ENCODE results near the gene MAP3K14.

MAP3K14 gene

DNA sequence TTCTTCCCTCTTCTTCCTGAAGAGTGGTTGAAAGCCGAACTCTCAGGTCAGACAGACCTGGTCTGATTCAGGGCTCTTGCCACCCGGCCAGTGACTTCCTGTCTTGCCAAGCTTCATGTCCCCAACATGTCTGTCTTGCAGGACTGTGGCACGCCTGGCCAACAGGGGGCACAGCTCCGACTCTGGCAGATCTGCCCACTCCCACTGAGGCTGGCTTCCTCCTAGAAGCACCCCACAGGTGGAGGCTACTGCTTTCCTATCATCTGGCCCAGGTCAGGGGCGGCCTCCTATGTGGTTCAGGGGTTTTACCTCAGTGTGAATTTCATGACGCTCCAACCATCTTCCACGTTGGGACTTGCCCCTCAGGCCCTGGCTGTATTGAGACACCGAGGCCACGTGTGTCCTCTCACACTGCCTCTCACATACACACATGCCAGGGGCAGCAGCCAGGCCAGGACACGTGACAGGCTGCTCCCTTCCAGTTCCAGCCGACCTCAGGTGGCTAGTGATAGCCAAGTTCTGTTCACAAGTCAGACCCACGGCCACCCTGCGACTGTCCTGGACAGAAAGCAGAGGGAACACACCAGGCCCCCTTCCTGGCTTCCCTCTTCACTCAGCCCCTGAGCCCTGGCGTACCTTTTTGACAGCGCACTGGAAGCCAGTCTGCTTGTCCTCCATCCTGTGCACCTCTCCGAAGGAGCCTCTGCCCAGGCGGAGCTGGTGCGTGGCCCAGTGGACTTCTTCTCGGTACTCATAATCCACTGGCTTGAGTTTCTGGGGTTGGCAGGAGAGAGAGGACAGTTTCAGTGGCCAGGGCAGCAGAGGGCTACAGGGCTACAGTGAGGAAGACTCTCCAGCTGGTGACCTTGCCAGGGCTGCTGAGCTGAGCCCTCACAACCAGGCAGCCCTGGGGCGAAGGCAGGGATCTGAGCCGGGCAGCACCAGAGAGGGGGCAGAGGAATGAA is 32.4 kb downstream of the MAP3K14 start:
- no peak for DNase-seq (ENCODE audit: extremely low read depth in 1 of 2, low read depth in 1 of 2)

DNA sequence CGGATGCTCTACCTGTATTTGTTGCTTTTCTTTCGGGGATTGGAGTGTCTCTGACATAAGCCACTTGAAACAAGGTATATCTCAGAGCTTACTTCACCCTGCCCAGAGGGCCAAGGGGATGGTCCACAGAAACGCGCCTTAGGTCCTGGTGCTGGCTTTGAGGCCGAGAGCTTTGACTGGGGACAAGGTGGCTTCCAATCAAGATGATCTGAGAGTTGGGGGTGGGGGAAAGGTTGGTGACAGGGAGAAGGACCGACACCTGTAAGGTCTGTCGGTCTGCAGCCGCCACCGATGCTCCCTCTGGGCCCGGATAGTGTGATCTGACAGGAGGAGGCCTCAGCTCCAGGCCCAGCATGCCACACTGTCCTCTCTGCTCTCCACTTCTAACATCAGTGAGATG is 33.1 kb downstream of the MAP3K14 start:
- DNase-seq (ENCODE audit: extremely low read depth in 1 of 2, low read depth in 1 of 2), result no peak

DNA sequence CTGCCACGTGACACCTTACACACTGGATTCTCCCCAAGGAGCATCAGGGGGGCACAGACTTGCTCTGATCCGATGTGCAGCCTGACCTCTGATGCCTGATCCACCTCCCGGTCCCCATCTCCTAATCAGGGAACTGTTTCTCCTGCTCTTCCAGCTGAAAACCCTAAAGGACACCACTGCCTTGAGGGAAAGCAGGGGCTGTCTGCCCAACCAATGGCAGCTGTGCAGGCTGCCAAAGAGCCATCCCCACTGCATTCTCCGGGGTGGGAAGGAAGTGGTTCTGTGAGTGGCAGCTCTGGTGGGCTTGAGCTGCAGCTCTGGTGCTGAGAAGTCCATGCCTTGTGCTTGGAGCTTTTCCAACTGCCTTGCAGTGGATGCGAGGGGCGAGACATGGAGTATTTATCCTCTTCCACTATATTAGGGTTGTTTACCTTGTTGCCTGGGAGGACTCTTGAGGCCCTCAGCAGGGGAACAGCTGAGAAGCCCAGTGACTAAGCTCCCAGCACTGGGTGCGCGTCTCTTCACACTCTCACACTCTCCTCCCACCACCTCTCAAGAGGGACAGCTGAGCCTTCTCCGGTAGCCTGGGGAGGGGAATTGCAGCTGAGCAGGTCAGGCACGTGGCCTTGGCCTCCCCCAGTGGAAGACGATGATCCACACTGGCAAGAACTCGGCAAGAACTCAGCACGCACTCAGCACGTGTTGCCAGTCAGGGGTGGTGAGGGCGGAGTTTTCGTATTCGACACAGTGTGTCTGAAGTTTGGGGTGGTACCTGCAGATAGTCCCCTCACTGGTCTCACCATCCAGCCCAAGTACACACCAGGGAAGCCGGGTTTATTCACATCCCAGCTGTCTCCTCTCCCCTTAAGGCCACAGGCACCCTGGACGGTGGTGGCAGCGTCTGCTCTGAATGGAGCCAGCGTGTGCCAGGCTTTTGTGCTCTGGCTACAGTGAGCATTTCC is 33.9 kb downstream of the MAP3K14 start:
- DNase-seq (ENCODE audit: extremely low read depth in 1 of 2, low read depth in 1 of 2), result no peak

DNA sequence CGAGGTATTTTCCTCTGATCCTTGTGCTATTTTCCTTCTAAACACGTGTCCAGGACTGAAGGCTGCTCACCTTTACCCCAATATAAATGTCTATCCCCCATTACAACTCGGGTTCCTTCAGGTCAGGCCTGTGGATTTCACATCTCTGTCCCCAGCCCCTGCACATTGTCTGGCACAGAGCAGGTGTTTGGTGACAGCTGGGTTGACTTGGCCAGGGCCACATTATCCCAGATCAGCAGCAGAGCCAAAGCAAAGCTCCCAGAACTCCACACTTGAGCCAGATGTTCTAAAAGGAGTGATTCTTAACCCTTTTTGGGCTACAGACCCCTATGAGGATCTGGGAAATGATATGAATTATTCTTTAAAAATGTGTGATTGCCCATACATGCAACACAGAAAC is 36.9 kb downstream of the MAP3K14 start:
- DNase-seq (ENCODE audit: extremely low read depth in 1 of 2, low read depth in 1 of 2), result no peak

DNA sequence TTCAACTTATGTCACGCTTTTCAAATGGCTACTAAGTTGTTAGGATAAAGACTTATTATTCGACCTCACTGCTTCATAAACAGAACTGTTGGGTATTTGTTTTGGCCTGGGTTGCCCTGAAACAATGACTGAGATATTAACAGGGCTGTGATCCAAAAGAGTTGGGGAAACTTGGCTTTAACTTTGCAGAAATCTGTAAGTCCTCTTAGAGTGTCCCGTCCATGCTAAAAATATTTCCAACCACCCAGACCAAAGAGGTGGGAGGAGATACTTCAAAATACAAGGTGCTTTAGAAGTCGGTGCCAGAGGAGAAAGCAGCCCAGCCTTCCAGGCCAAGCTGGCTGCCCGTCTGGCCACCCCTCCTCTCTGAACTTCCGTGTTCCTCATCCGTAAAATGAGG is 38.8 kb downstream of the MAP3K14 start:
- no peak for DNase-seq (ENCODE audit: extremely low read depth in 1 of 2, low read depth in 1 of 2)

DNA sequence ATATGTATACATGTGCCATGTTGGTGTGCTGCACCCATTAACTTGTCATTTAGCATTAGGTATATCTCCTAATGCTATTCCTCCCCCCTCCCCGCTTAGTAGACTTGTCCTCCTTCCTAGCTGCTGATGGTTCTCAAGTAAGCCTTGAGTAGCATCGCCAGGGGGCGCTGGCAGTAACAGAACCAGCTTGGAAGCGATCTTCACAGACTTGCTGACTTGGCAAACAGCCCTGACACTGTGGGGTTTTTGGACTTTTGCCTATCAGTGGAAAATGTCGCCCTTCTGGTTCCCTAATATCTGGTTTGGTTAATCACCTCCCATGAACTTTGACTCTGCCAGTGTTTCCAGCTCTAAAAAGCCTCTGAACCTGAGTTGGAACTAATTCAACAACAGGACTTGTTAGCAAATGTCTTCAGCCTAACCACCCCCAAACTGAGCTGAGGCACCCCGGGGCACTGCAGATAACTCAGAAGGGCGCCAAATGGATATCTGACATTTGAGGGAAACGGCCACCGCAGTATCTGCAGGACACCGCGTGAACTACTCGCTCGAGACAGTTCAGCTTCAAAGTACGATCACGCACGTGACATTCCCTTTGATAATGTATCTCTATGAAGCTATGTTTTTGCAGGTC is 39.5 kb downstream of the MAP3K14 start:
- DNase-seq (ENCODE audit: extremely low read depth in 1 of 2, low read depth in 1 of 2), result peak; percentile 74 to 85

DNA sequence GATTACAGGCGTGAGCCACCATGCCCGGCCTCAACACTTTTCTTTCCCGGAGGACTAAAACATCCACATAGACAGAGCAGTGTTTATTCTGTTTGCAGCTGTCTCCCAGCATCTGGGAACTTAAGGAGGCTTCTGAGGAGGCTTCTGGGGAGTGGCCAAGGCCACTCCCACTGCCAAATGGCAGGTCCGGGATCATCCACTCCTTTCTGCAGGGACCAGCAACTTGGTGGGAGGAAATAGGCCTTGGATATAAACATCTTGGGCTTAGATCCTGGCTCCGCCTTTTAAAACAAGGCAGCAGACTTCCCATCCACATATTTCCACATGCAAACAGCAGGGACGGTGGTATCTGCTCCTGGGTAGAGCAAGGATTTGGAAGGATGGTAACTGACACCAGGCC is 40.8 kb downstream of the MAP3K14 start:
- DNase-seq (ENCODE audit: extremely low read depth in 1 of 2, low read depth in 1 of 2), result no peak

DNA sequence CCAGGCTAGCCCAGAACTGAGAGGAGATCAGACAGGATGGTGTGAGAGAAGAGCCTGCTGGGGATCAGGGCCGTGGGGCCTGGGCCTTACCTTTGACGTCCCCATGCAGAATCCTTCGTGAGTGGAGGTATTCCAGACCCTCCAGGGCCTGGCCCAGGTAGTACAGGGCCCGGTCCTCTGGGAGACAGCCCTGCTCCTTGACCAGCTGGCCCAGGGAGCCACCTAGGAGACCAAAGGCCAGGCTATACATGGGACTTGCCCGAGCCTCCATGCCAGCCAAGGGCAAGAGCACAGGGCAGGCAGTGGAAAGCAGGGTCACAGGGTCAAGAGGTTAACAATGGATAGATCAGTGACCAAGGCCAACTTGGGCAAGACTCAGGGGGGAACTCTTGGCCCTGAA is 42.8 kb downstream of the MAP3K14 start:
- no peak for DNase-seq (ENCODE audit: extremely low read depth in 1 of 2, low read depth in 1 of 2)

DNA sequence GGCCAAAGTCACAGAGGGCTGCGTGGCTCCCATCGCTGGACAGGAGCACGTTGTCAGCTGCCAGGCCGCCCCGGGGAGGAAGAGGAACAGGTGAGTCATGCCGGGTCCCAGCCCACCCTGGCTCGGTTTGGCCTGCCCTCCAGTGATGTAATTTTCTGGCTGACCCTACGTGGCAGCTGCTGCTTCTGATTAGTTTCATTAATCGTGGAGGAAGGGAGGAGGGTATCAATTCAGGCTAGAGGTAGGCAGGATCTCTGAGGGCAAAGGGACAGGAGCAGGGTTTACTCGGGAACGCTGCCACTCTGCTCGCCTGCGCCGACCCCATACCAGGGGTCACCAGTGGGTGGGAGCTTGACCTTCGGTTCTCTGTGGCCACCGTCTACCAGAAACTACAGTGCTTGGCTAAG is 43.3 kb downstream of the MAP3K14 start:
- DNase-seq (ENCODE audit: extremely low read depth in 1 of 2, low read depth in 1 of 2), result no peak

DNA sequence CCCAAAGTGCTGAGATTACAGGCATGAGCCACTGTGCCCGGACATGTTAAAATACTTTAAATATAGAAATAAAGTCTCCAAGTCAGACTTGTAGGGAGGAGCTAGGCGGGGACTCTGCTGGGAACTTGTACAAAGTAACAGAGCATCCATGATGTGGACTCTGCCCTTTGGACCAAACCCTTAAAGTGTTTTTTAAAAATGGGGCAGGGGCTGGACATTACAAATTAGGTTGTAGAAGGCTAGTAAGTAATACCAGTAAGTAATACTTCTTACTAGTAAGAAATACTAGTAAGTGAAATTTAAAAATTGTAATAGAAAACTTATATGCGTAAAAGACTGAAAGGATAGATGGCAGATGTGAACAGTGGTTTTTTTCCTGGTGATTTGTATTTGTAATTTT is 45.2 kb downstream of the MAP3K14 start:
- no peak for DNase-seq (ENCODE audit: extremely low read depth in 1 of 2, low read depth in 1 of 2)

DNA sequence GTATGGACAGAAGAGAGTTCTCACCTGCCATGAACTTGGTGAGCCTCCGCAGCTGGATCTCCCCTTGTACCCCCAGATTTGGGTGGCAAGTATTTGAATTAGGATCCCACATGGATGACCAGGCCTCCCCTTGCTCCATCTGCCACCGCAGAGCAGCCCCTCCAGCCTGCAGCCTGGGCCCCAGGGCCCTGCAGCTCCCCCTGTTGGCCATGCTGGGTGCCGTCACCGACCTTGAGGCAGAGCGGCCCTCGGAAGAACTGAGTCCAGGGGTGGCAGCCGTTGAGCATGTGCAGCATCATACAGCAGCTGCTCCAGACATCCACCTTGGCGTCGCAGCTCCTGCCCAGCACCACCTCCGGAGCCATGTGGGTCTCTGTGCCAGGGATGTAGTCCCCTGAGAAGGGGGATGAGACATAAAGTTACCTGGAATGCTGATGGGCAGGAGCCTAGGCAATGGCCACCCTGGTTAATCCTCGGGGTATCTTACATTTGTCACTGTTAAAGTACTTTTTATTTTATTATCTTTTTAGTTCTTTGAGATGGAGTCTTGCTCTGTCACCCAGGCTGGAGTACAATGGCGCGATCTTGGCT is 45.9 kb downstream of the MAP3K14 start:
- DNase-seq (ENCODE audit: extremely low read depth in 1 of 2, low read depth in 1 of 2), result peak in 1 of 2 donors; percentile 42

DNA sequence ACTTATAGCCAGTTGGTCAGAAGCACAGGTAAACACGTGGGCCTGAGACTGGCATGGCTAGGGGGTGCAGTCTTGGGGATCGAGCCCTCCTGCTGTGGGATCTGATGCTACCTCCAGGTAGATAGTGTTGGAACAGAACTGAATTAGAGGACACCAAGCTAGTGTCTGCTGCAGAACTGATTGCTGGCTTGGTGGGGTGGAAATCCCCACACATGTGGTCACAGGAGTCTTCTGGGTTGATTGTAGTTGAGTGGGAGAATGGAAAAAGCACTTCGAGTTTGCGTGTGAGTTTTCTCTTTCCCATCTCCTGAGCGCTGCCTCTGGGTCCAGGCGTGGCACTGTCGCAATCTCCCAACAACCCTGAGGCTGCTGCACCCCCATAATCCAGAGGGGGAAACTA is 46.9 kb downstream of the MAP3K14 start:
- DNase-seq (ENCODE audit: extremely low read depth in 1 of 2, low read depth in 1 of 2), result no peak

DNA sequence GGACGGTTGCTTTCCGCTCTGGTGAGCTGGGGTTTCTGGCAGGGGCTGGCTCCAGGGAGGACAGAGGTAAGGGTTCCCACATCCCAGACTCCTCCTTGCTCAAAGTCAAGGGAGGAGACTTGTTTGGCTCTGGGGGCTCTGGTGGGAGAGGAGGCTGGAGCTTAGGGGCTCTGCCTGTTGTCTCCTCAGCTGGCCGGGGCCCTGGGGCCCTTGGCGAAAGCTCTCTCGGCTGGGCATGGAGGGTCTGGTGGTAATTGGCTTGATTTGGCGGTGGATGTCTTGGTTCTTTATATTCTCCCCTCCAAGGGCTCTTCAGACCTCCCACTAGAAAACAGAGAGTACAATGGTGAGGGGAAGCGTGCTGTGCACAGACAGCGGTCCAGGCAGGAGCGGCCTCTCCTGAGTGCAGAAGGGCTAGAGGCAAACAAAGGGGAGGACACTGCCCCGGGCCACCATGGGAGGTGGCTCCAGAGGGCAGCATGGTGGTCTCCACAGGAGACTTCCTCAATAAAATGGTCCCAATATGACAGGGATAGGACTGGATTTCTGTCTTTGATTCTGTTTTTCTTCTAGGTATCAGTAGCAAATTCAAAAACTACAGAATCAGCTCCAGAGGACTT is 49.3 kb downstream of the MAP3K14 start:
- no peak for DNase-seq (ENCODE audit: extremely low read depth in 1 of 2, low read depth in 1 of 2)

DNA sequence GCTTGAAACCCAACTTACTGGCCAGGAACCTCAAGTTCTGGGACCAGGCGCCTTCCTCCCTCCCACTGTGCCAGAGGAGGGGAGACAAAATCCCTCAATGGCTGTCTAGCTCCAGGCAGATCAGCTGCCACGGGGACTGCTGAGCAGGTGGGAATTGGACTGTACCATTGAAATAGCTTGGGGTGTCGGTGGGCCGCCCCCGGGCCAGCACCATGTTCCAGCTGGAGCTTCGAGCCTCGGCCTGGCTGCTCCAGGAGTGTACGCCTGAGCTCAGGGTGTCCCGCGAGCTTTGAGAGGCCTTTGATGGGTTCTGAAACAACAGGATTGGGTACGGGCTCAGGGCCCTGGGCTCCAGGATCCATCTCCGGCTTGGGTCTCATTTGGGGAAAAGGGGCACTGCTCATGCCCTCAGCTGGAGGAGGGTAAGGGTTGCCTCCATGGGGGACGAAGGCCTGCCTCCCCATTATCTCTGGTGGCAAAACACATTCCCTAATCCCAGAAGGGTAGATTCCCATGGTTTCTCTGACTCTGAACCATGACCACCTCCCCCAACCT is 50.4 kb downstream of the MAP3K14 start:
- no peak for DNase-seq (ENCODE audit: extremely low read depth in 1 of 2, low read depth in 1 of 2)

DNA sequence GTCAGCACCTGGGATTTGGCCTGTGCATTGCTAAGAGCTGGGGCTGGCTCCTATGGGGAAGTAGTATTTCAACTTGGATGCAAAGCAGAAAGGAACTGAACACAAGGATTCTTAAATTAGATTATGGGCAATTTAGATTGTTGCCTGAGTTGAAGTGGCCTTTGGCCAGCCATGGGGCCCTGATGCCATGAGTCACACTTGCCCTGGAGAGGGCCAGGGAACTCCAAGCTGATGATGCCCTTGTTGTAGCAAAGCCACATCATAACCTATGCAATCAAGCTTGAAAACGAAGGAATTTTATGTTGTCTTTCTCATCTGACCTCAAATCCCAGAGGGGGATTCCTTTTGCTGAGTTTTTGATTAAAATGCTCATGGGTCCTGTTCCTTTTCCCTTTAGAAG is 51.0 kb downstream of the MAP3K14 start:
- no peak for DNase-seq (ENCODE audit: extremely low read depth in 1 of 2, low read depth in 1 of 2)

DNA sequence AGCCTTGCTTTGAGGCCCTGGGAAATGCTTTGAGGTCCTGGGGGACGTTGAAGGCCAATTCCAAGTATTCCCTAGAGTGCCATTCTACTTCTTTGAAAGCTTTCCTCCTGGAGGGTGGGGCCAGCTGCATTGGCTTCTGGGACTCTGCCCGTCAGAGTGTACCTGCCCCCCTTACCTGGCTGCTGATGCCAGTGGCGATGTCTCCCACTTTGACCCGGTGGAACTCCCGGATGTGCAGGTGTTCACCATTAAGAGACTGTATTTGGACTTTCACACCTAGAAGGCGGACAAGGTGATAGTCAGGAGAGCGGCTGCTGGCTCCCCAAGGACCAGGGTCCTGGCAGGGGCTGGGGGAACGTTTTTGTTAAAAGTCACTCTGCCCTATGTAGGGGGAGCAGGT is 51.8 kb downstream of the MAP3K14 start:
- no peak for DNase-seq (ENCODE audit: extremely low read depth in 1 of 2, low read depth in 1 of 2)

DNA sequence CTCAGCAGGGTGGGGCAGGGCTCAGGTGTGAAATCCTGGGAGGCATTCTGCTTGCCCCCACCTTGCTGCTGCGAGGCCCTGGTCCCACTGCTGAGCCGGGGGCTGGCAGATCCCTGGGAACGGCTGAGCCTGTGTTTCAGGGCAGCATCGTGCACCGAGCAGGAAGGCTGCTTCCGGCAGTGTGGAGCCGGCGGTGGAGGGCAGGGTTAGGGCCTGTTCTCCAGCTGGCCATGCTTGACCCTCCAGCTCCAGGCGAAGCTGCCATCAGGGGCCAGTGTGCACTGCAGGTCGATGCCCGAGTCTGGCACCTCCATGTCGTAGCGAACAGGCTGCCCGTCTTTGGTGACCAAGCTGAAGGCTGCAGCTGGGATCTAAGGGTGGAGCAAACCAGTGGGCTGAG is 52.4 kb downstream of the MAP3K14 start:
- no peak for DNase-seq (ENCODE audit: extremely low read depth in 1 of 2, low read depth in 1 of 2)

DNA sequence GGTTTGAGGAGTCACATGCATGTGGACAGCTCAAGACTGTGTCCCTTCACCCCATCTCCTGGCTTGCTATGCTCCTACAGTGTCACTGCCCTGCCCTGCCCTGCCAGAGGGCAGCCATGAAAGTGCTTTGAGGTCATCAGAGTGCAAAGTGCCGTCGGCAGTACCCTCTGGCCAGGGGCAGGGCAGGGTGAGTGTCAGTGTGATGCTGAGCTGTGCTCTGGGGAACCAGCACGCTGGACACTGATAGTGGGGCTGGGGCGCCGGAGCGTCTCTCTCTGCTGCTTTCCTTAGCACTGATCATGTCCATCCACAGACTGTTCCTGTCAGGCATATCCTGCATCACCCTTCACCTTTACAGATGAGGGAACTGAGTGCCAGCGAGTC is 53.4 kb downstream of the MAP3K14 start:
- no peak for DNase-seq (ENCODE audit: extremely low read depth in 1 of 2, low read depth in 1 of 2)

DNA sequence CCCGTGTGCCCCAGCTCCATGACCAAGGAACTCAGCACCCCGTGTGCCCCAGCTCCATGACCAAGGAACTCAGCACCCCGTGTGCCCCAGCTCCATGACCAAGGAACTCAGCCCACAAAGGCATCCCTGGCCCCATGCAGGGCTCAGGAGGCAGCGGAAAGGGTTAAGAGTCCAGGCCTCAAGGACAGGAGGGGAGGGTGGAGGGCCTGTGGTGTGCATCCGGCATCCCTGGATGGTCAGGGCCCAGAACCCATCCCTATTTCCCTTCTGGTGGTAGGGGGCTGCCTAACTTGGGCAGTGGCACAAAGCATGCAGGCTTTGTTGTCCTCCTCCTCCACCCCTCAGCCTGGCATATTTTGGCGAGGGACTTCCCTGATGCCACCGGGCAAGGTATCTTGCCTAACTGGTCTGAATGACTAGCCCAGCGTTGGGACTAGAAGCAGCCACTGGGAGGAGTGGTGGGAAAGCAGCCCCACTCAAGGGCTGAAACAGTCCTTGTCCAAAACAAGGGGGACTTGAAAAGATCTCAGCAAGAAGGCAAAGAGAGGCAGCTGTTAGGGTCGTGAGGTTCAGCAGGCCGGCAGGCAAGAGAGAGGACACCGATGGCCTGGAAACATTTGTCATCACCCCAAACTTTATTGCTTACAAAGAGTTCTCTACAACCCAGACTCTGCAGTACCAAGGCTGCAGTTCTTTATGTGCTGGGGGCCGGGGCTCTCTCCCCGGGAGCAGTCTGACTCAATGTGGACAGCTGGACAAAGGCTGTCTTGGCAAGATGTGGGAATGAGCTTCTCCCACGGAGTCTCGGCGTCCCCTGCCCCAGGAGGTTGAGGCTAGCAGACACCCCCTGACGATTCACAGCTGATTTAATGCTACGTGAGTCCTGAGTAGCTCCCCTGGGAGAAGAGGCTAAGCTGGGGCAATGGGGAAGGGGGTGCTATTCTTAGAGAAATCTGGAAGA is 54.0 kb downstream of the MAP3K14 start:
- no peak for DNase-seq (ENCODE audit: extremely low read depth in 1 of 2, low read depth in 1 of 2)

All from activated CD8-positive, alpha-beta memory T cell treated with anti-CD3 and anti-CD28 coated beads for 1 hour (primary cell).